Inflammatory macrophage treated with lipopolysaccharide for 4 hours (primary cell): ENCODE data around the gene PDPK1.
"Not testable (repeated sequence)": the region's sequence is repeated elsewhere in the genome, so short reads cannot be mapped to it uniquely, and the experiment has no call there.

Source experiments
- DNase-seq: peaks from one replicate; pipeline ENCODE4 v3.0.0-alpha.2; 2020

Gene PDPK1

DNA sequence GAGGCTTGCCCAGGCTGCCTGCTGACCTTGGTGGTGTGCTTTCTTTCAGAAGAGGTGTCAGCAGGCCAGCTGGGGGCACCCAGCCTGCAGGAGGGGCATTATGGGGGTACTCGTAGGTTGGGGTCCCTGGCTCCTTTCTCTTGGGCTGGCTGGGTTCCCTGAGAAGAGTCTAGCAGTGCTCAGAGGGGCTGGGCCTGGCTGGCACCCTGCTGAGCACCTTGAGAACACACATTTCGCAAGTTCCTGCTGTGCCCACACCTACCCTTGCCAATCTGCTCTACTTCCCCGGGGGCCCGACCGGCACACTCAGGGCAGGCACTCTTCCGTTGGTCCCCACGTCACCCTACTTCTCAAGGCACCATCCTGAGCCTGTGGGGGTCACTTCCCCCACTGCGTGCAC is 11.7 kb upstream of the PDPK1 start:
- DNase-seq: no peak

DNA sequence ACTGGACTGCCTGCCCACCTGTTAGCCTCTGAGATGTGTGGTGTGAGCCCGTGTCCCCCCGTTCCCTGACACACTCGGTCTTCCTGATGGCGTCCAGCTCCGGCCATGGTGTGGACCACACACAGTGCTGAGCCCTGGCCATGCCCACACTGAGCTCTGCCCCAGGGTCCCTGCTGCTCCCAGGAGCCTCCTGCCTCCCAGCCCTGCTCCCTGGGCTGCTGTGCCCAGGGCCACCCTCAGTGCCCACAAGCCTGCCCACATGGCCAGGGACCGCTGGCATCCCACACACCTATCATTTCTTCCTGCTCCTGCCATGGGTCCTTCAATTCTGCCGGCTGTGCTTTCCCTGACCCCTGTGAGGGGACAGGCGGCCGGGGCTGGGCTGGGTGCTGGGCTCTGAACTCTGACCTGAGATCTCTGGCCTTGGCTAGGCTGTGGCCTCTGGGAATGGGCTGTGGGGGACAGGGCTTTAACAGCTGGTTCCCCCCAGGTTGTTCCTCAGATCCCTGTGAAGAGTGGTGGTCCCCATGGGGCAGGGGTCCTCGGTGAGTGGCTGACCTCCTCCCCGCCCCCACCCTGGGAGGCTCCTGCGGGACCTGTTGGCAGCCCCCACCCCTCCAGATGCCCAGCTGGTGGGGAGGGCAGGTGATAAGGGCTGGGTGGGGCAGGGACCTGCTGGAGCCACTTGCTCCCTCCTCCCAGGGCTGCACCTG is 10.6 kb upstream of the PDPK1 start:
- DNase-seq: no peak

DNA sequence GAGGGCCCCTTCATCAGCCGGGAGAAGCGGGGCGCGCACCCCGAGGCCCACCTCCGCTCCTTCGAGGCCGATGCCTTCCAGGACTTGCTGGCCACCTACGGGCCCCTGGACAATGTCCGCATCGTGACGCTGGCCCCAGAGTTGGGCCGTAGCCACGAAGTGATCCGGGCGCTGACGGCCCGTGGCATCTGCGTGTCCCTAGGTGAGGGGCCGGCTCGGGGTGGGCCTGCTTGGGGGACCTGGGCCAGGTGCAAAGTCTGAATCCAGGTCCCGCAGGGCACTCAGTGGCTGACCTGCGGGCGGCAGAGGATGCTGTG is 10.1 kb upstream of the PDPK1 start:
- DNase-seq: no peak

- DNase-seq: no peak
These were observed 9.4 kb upstream of the PDPK1 start for GRCh38 chr16:2528161-2529060.

- no peak for DNase-seq
These were observed 8.5 kb upstream of the PDPK1 start for GRCh38 chr16:2529061-2529931.

DNA sequence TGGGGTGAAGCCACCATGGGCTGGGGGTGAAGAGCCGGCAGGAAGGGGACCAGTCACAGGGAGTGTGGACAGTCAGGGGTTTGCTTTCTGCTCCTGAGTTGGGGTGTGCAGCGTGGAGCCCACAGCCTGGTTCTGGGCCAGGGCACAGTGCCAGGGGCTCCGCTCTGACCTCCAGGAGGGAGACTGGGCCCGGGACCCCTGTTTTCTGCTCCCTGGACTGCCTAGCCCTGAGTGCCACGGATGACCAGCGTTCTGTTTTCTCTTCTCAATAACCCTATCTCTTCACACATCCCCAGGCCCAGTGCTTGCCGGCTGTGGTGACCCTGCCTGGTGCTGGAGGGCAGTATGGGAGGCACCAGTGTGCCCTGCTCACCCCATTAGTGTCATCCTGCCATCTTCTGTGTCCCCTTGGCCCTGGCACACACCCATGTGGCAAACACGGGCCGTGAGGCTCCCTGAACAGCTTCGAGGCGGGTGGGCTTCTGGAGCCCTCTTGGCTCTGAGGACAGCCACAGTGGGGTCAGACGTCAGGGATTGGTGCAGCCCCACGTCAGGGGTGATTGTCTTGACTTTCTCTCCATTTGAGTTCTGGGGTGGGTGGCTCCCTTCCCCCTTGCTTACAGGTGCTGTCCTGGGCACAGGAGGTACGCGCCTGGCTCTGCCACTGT is 7.7 kb upstream of the PDPK1 start:
- DNase-seq: no peak

DNA sequence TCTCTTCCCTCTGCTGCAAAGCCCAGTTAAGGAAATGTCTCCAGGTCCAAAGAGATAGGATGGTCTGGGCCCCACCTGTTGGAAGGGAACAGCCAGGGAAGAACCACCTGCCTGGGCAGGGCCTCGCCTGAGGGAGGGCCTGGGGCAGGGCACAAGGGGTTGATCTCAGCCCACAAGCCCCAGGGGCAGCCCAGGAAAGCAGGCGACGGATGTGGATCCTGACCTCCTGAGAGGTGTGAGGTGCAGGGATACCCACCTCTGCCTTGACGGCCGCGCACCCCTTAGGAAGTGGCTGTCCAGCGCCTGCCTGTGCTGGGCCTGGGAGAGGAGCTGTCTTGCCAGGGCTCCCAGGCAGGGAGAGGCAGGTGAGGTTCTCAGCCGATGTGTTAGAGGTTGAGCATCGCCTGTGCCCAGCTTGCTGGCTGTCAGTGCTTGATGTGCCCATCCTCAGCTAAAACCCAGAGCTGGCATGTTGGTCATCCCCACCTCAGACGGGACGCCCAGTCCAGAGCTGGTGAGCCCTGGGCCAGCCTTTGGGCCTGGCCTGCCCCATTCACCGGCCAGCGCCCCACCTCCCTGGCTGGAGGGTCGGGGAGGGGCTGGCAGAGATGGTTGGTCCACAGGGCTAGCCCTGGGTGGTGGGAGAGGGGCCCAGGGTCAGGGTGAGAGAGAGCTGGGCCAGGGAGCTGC is 7.0 kb upstream of the PDPK1 start:
- DNase-seq: no peak

GRCh38 chr16:2531371-2531695 is 6.5 kb upstream of the PDPK1 start, which contains the start of gene CEMP1:
TSS of gene CEMP1 (minus strand) at chr16:2531408. CDS start at chr16:2531073, 335 bp downstream.
- DNase-seq: no peak

- DNase-seq: peak; percentile 99
These were observed 5.9 kb upstream of the PDPK1 start for GRCh38 chr16:2531696-2532493.

DNA sequence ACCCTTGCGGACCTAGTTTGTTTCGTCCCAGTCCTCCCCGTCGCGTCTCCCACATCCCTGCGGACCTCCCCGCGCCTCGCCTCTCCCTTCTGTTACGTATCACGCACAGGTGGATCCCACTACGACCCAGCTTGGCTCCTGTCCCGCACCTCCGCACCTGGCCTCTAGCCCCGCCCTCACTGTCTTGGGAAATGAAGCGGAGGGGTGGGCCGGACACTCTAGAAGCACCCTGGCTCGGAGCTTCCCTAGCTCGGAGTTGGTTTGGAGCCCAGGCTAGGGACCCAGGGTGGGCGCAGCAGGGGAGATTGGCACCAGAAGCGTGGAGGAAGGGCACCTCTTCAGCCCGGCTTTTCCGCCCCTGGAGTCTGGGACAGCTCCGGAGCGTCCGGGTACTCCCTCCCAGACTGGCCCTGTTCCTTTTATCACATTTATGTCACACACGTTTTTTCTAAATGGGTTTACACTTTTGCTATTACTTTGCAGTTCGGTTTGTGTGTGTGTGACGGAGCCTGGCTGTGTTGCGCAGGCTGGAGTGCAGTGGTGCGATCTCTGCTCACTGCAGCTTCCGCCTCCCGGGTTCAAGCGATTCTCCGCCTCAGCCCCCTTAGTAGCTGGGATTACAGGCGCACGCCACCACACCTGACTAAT is 5.2 kb upstream of the PDPK1 start:
- peak; percentile 76 for DNase-seq

DNA sequence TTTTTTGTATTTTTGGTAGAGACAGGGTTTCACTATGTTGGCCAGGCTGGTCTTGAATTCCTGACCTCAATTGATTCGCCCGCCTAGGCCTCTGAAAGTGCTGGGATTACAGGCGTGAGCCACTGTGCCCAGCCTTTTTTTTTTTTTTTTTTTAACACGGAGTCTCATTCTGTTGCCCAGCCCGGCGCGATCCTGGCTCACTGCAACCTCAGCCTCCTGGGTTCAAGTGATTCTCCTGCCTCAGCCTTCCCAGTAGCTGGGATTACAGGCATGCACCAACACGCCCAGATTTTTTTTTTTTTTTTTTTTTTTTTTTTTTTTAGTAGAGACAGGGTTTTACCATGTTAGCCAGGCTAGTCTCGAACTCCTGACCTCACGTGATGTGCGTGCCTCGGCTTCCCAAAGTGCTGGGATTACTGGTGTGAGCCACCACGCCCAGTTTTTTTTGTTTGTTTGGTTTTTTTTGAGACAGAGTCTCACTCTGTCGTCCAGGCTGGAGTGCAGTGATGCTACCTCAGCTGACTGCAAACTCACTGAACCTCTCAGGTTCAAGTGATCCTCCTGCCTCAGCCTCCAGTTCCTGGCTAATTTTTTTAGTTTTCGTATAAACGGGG is 4.6 kb upstream of the PDPK1 start:
- not testable (repeated sequence) for DNase-seq

DNA sequence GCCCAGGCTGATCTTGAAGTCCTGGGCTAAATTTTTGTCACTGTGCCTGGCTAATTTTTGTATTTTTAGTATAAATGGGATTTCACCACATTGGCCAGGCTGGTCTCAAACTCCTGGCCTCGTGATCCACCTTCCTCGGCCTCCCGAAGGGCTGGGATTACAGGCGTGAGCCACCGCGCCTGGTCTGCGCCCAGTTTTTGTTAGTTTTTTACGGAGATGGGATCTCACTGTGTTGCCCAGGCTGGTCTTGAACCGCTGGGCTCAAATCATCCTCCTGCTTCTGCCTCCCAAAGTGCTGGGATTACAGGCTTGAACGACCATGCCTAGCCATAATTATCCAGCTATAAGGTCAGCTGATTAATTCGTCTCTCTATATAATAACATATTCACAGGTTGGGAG is 3.9 kb upstream of the PDPK1 start:
- no peak for DNase-seq

DNA sequence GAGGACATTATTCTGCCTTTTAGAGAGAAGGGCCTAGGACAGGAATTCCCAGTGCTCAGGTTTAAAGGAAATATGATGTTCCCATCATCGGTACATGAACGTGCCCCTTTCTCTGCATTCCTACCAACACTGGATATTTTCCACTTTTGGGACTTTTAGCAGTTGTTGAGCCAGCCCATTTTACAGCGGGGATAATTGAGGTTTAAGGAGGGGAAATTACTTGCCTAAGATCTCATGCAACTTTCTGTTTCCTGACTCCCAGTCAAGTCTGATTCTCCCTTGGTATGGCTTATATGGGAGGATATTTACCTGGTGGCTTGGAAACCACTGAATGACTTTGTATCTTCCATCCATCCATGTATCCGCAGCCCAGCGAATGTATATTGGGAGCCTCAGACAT is 3.5 kb upstream of the PDPK1 start:
- not testable (repeated sequence) for DNase-seq

GRCh38 chr16:2535625-2536013 is 2.2 kb upstream of the PDPK1 start:
- DNase-seq: peak; percentile 97

GRCh38 chr16:2539192-2539844 is 1.5 kb downstream of the PDPK1 start:
- DNase-seq: not testable (repeated sequence)

- peak; percentile 36 for DNase-seq
These were observed 2.1 kb downstream of the PDPK1 start for GRCh38 chr16:2539845-2540458.

- not testable (repeated sequence) for DNase-seq
These were observed 3.1 kb downstream of the PDPK1 start for GRCh38 chr16:2540912-2541311.

DNA sequence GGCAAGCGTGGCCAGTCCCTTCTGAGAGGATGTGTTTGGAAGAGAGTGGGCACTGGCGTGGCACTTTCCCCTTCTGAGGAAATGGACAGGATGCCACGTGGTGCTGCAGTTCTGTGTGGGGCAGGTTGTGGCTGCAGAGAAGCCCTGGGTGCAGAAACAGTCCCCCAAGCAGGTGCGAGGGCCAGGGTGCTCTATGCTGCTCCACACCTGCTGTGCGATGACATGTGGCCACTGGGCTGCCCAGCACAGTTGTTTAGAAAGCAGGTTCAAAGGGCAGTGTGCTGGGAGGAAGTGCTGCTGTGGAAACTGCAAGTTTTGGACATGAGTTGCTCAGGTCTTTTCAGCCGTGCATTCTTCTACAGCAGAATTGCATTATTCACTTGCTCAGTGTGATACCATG is 3.6 kb downstream of the PDPK1 start:
- not testable (repeated sequence) for DNase-seq

GRCh38 chr16:2543771-2544170 is 6.0 kb downstream of the PDPK1 start:
- DNase-seq: not testable (repeated sequence)
